Sigmoid colon (tissue), 7 donors: Measurements from ENCODE around the gene COX7A2L. TPM values are rescaled to one million over a fixed set of nuclear protein-coding genes. Genes with fewer than 3 reads are reported as not detected.

ENCODE experiments used
- DNase-seq: peaks from one replicate; pipeline ENCODE4 v3.0.0-alpha.2; 2019
- H3K27ac ChIP-seq, 4 donors: fragments of 200-600 bp; sonication (generic); one replicate each; pipeline ENCODE4 v1.5.1; 2016 to 2019; ENCODE audit warnings: mild to moderate bottlenecking in 1 of 4
- H3K27me3 ChIP-seq, 3 donors: fragments of 200-600 bp; sonication (generic); one replicate each; pipeline ENCODE4 v1.5.1; 2019; ENCODE audit warnings: mild to moderate bottlenecking in 1 of 3
- H3K36me3 ChIP-seq, 4 donors: fragments of 200-600 bp; sonication (generic); one replicate each; pipeline ENCODE4 v1.5.1; 2016 to 2019
- H3K4me1 ChIP-seq, 4 donors: fragments of 200-600 bp; sonication (generic); one replicate each; pipeline ENCODE4 v1.5.1; 2017 to 2019
- H3K4me3 ChIP-seq, 4 donors: fragments of 200-600 bp; sonication (generic); one replicate each; pipeline ENCODE4 v1.5.1; 2017 to 2019; ENCODE audit warnings: mild to moderate bottlenecking in 2 of 4, moderate library complexity in 1 of 4
- H3K9me3 ChIP-seq, 4 donors: fragments of 200-600 bp in 3 of 4; sonication (generic) in 3 of 4; one replicate each; pipeline versions ENCODE4 v1.5.1 to v1.6.1; 2013 to 2019
- CTCF ChIP-seq, 4 experiments: fragments of 450-650 bp in 3 of 4; fragments of 200-600 bp in 1 of 4; IDR thresholded peaks; one replicate each; pipeline ENCODE4 v1.5.1; 2016 to 2019; ENCODE audit warnings: antibody characterized with exemption in 4 of 4, mild to moderate bottlenecking in 3 of 4, moderate library complexity in 2 of 4
- EP300 ChIP-seq, 4 donors: sonication (generic); formaldehyde crosslinking; IDR thresholded peaks; one replicate each; pipeline ENCODE4 v1.6.1; 2017; ENCODE audit warnings: antibody characterized with exemption in 4 of 4
- POLR2A ChIP-seq, 2 donors: fragments of 450-650 bp; IDR thresholded peaks; one replicate each; pipeline ENCODE4 v1.6.1; 2016; ENCODE audit warnings: antibody characterized with exemption in 2 of 2, mild to moderate bottlenecking in 2 of 2, moderate library complexity in 2 of 2
- POLR2AphosphoS5 ChIP-seq, 4 donors: sonication (generic); formaldehyde crosslinking; IDR thresholded peaks; one replicate each; pipeline ENCODE4 v1.6.1; 2017; ENCODE audit warnings: antibody characterized with exemption in 4 of 4
- WGBS, 2 donors: extraction: QIAGEN DNeasy Blood & Tissue Kit; methylation state at CpG; one replicate each; pipeline ENCODE4 v1.1.7; 2013; 5-methylcytosine and 5-hydroxymethylcytosine counted together
- intact Hi-C: fragments of 100-400 bp; cut with DNase I; formaldehyde crosslinking; loops from one replicate; pipeline ENCODE4 v1.15.1; 2023
- polyA plus RNA-seq, 3 donors: library from polyadenylated mRNA; stranded (reverse); fragments of 200-250 nt; gene quantifications; one replicate each; pipeline ENCODE4 v1.2.3, GENCODE V29; 2013
- total RNA-seq, 4 donors: library from RNA; depleted of rRNA; stranded (reverse); fragments of >200 nt; gene quantifications; one replicate each; pipeline ENCODE4 v1.1.0, GENCODE V29; 2016
- donor health status: healthy with polysubstance abuse.
- donor health status: Bipolar disorder and iron deficiency.
- donor health status: healthy.

COX7A2L gene
- total and polyA plus RNA-seq, 7 donors: 149 to 270 (median 193) TPM

GRCh38 chr2:42367835-42368234 is 6.8 kb upstream of the COX7A2L start:
- H3K9me3 ChIP-seq: no peaks in the 10 kb centered on the region
- 18 to 47% methylated on average over 3 of the region's 3 CpGs for WGBS, 2 donors

GRCh38 chr2:42366411-42366810 is 5.4 kb upstream of the COX7A2L start:
- no peaks in the 10 kb centered on the region for H3K36me3 ChIP-seq
- H3K27ac ChIP-seq: no peak overlapping the region
- no peaks in the 10 kb centered on the region for H3K27me3 ChIP-seq
- no peak for DNase-seq
- intact Hi-C loops: loop anchor here (10.0 kb wide), 2 partner anchors 198 to 522 kb away; partner anchors contain the start of gene MTA3
- H3K9me3 ChIP-seq: no peaks in the 10 kb centered on the region
- H3K4me1 ChIP-seq: peaks cover 0 to 8% (median 3%) of the 10 kb centered on the region in 4 donors
- no peak overlapping the region for H3K4me3 ChIP-seq
- TF ChIP-seq EP300 (IDR thresholded peaks at IDR 0.05): no peak

More at GRCh38 chr2:42367835-42368234, 6.8 kb upstream of the COX7A2L start:
- Histone ChIP-seq H3K4me3 (no peak overlapping the region), H3K27me3 (no peaks in the 10 kb centered on the region), H3K27ac (no peak overlapping the region), H3K36me3 (no peaks in the 10 kb centered on the region), H3K4me1 (peaks cover 0 to 4% (median 0%) of the 10 kb centered on the region in 4 donors)
- TF ChIP-seq POLR2A (IDR thresholded peaks at IDR 0.05) (no peak), EP300 (IDR thresholded peaks at IDR 0.05) (no peak), CTCF (IDR thresholded peaks at IDR 0.05) (no peak), POLR2AphosphoS5 (IDR thresholded peaks at IDR 0.05) (no peak)
- intact Hi-C loops: loop anchor here (10.0 kb wide), 2 partner anchors 197 to 523 kb away; partner anchors contain the start of gene MTA3
- no peak for DNase-seq

GRCh38 chr2:42364658-42365057 is 3.6 kb upstream of the COX7A2L start:
- Histone ChIP-seq H3K27me3 (no peaks in the 10 kb centered on the region), H3K4me1 (peaks cover 0 to 16% (median 10%) of the 10 kb centered on the region in 4 donors), H3K4me3 (no peak overlapping the region), H3K27ac (no peak overlapping the region), H3K36me3 (no peaks in the 10 kb centered on the region), H3K9me3 (no peaks in the 10 kb centered on the region)
- TF ChIP-seq POLR2AphosphoS5 (IDR thresholded peaks at IDR 0.05) (no peak), EP300 (IDR thresholded peaks at IDR 0.05) (no peak), CTCF (IDR thresholded peaks at IDR 0.05) (no peak), POLR2A (IDR thresholded peaks at IDR 0.05) (no peak)
- no peak for DNase-seq
- WGBS, 2 donors: 72 to 75% methylated on average over 3 of the region's 3 CpGs
- intact Hi-C loops: loop anchor here (10.0 kb wide), 2 partner anchors 200 to 520 kb away; partner anchors contain the start of gene MTA3

GRCh38 chr2:42363413-42363812 is 2.4 kb upstream of the COX7A2L start:
- H3K36me3 ChIP-seq: no peaks in the 10 kb centered on the region
- H3K27ac ChIP-seq: no peak overlapping the region
- intact Hi-C loops: loop anchor here (10.0 kb wide), 2 partner anchors 201 to 519 kb away; partner anchors contain the start of gene MTA3
- no peak overlapping the region for H3K4me3 ChIP-seq
- no peaks in the 10 kb centered on the region for H3K9me3 ChIP-seq
- H3K27me3 ChIP-seq: no peaks in the 10 kb centered on the region
- 85 to 94% methylated on average over 3 of the region's 3 CpGs for WGBS, 2 donors
- TF ChIP-seq POLR2AphosphoS5 (IDR thresholded peaks at IDR 0.05) (no peak), POLR2A (IDR thresholded peaks at IDR 0.05) (no peak), EP300 (IDR thresholded peaks at IDR 0.05) (no peak), CTCF (IDR thresholded peaks at IDR 0.05) (no peak)
- peaks cover 0 to 29% (median 17%) of the 10 kb centered on the region in 4 donors for H3K4me1 ChIP-seq
- DNase-seq: no peak

- intact Hi-C loops: loop anchor here (2.0 to 10.0 kb wide), 3 partner anchors 203 to 517 kb away; partner anchors contain the start of gene MTA3
- Histone ChIP-seq H3K4me1 (peaks cover 0 to 32% (median 17%) of the 10 kb centered on the region in 4 donors), H3K36me3 (no peaks in the 10 kb centered on the region), H3K27me3 (no peaks in the 10 kb centered on the region), H3K4me3 (peak overlapping the region; percentile 75 to 97 (median 94)), H3K9me3 (no peaks in the 10 kb centered on the region), H3K27ac (peak overlapping the region; percentile 88 to 94 (median 92))
- no peak for DNase-seq
- 4 to 15% methylated on average over 6 of the region's 6 CpGs for WGBS, 2 donors
- TF ChIP-seq POLR2A (IDR thresholded peaks at IDR 0.05) (peak in 1 of 2 donors; percentile 17), POLR2AphosphoS5 (IDR thresholded peaks at IDR 0.05) (no peak), CTCF (IDR thresholded peaks at IDR 0.05) (peak in 1 of 4 experiments; percentile 5), EP300 (IDR thresholded peaks at IDR 0.05) (no peak)
These were observed 789 bp upstream of the COX7A2L start for GRCh38 chr2:42361728-42362283.
